HepG2 (cell line): ENCODE measurements around the gene INTS6. TPM values are rescaled to one million over a fixed set of nuclear protein-coding genes. Genes with fewer than 3 reads are reported as not detected.

Experiments
- ATF6 ChIP-seq: sonication (generic); formaldehyde crosslinking; conservative IDR thresholded peaks from 2 replicates; pipeline ENCODE4 v1.4.0; 2020; ENCODE audit warnings: missing genetic modification reagents
- BRD4 ChIP-seq: sonication (generic); formaldehyde crosslinking; IDR thresholded peaks from 2 replicates; pipeline ENCODE4 v1.4.0; 2020; ENCODE audit warnings: missing genetic modification reagents
- DR1 ChIP-seq: sonication (generic); formaldehyde crosslinking; IDR thresholded peaks from 2 replicates; pipeline ENCODE4 v1.8.0; 2021; ENCODE audit warnings: mild to moderate bottlenecking, missing genetic modification reagents, inconsistent platforms
- GATAD2A ChIP-seq: IDR thresholded peaks from 2 replicates; pipeline ENCODE4 v1.6.1; 2016
- GMEB2 ChIP-seq: IDR thresholded peaks from 2 replicates; pipeline ENCODE4 v1.6.1; 2016; ENCODE audit warnings: missing biosample characterization, missing genetic modification reagents, low read depth
- HNF4A ChIP-seq: sonication (generic); formaldehyde crosslinking; IDR thresholded peaks from 2 replicates; pipeline ENCODE4 v1.4.0; 2020; ENCODE audit warnings: missing genetic modification reagents
- HOXD1 ChIP-seq: sonication (generic); formaldehyde crosslinking; IDR thresholded peaks from 2 replicates; pipeline ENCODE4 v1.5.0; 2020; ENCODE audit warnings: missing genetic modification reagents
- KLF9 ChIP-seq: IDR thresholded peaks from 2 replicates; pipeline ENCODE4 v1.6.1; 2016; ENCODE audit warnings: low read depth
- NFKB2 ChIP-seq: sonication (generic); formaldehyde crosslinking; IDR thresholded peaks from 2 replicates; pipeline ENCODE4 v1.4.0; 2020; ENCODE audit warnings: missing genetic modification reagents, borderline replicate concordance
- PPARG ChIP-seq: conservative IDR thresholded peaks from 2 replicates; pipeline ENCODE4 v1.6.1; 2016; ENCODE audit warnings: missing biosample characterization, missing genetic modification reagents
- PRDM10 ChIP-seq: sonication (generic); formaldehyde crosslinking; IDR thresholded peaks from 2 replicates; pipeline ENCODE4 v1.4.0; 2020; ENCODE audit warnings: low read depth, missing genetic modification reagents
- RBM22 ChIP-seq: fragments of 200-400 bp; formaldehyde crosslinking; optimal IDR thresholded peaks from 2 replicates; pipeline ENCODE3; 2017; ENCODE audit warnings: mild to moderate bottlenecking, low read length, moderate library complexity
- RXRA ChIP-seq: sonication (generic); formaldehyde crosslinking; IDR thresholded peaks from 2 replicates; pipeline ENCODE4 v1.5.1; 2020; ENCODE audit warnings: missing genetic modification reagents
- SRSF4 ChIP-seq: fragments of 200-400 bp; formaldehyde crosslinking; IDR thresholded peaks from one replicate; pipeline ENCODE4 v1.6.1; 2018; ENCODE audit warnings: mild to moderate bottlenecking, low read depth, low read length, moderate library complexity; ENCODE audit not compliant: poor library complexity, severe bottlenecking
- UBTF ChIP-seq: sonication (generic); formaldehyde crosslinking; IDR thresholded peaks from 2 replicates; pipeline ENCODE4 v1.4.0; 2020; ENCODE audit warnings: mild to moderate bottlenecking, missing genetic modification reagents
- ZFAT ChIP-seq: sonication (generic); formaldehyde crosslinking; conservative IDR thresholded peaks from 2 replicates; pipeline ENCODE4 v1.8.1; 2023; ENCODE audit warnings: missing genetic modification reagents, inconsistent platforms
- ZFYVE20 ChIP-seq: sonication (generic); formaldehyde crosslinking; IDR thresholded peaks from 2 replicates; pipeline ENCODE4 v1.8.0; 2023; ENCODE audit warnings: low read depth, mild to moderate bottlenecking, moderate library complexity, missing genetic modification reagents, borderline replicate concordance
- ZNF740 ChIP-seq: sonication (generic); formaldehyde crosslinking; IDR thresholded peaks from 2 replicates; pipeline ENCODE4 v1.4.0; 2020; ENCODE audit warnings: missing genetic modification reagents
- ZSCAN9 ChIP-seq: IDR thresholded peaks from 2 replicates; pipeline ENCODE4 v1.6.1; 2016; ENCODE audit warnings: borderline replicate concordance
- polyA plus RNA-seq, 8 experiments: library from polyadenylated mRNA; depleted of rRNA in 3 of 8; stranded (reverse) in 7 of 8; unstranded in 1 of 8; fragments of >200 nt; fragmentation: Illumina TruSeq in 4 of 8; extraction: Trizol in 4 of 8; gene quantifications; 2 replicates each; pipeline versions ENCODE4 v1.2.1 to v1.2.3, GENCODE V29; 2011 to 2016; ENCODE audit warnings: low read depth in 4 of 8, missing spikeins in 1 of 8, mixed read lengths in 1 of 8; ENCODE audit not compliant: insufficient read depth in 1 of 8
- total RNA-seq, 5 experiments: library from RNA; depleted of rRNA; stranded (reverse); fragments of >200 nt; fragmentation: Illumina TruSeq; extraction: Trizol; gene quantifications; 2 replicates each; pipeline ENCODE4 v1.2.3, GENCODE V29; 2016; ENCODE audit warnings: low read depth in 1 of 5

INTS6 gene
- total and polyA plus RNA-seq, 2 of the 13 experiments (the other 11 are each of a cell fraction or from before 2014, with no cell fraction given) = 27.9 to 38.4 TPM

GRCh38 chr13:51452361-51453206 lies at the start of gene INTS6 (continued):
- TF ChIP-seq UBTF (CRISPR knock-in tag) = peak; percentile 45
- no peak for TF ChIP-seq SRSF4
- no peak for TF ChIP-seq PRDM10
- peak; percentile 78; the same call in 1 of the 2 replicates for TF ChIP-seq HOXD1 (CRISPR knock-in tag)
- TF ChIP-seq ZFYVE20 (CRISPR knock-in tag) = no peak
- TF ChIP-seq DR1 (CRISPR knock-in tag) = peak; percentile 100
- TF ChIP-seq KLF9 (CRISPR knock-in tag) = peak; percentile 66; the same call in 1 of the 2 replicates
- TF ChIP-seq GMEB2 (CRISPR knock-in tag) = no peak
- peak; percentile 49; the same call in 1 of the 2 replicates for TF ChIP-seq BRD4 (CRISPR knock-in tag)
- peak; percentile 48; the same call in 1 of the 2 replicates for TF ChIP-seq RXRA (CRISPR knock-in tag)
- TF ChIP-seq NFKB2 = peak; percentile 83
- TF ChIP-seq PPARG (CRISPR knock-in tag) = peak; percentile 64
- TF ChIP-seq ZFAT = peak; percentile 79; the same call in 1 of the 2 replicates
- TF ChIP-seq ATF6 = no peak
- TF ChIP-seq RBM22 = peak; percentile 38
- TF ChIP-seq HNF4A (CRISPR knock-in tag) = no peak
- peak; percentile 28; the same call in 1 of the 2 replicates for TF ChIP-seq GATAD2A (CRISPR knock-in tag)
- peak; percentile 81 for TF ChIP-seq ZNF740
- peak; percentile 65; the same call in 1 of the 2 replicates for TF ChIP-seq ZSCAN9 (CRISPR knock-in tag)
